Measurements from ENCODE around the gene RASSF6.
A peak's percentile ranks its signal among the peaks of the same experiment; 100 is the strongest.
"Not testable (repeated sequence)": the region's sequence is repeated elsewhere in the genome, so short reads cannot be mapped to it uniquely, and the experiment has no call there.

The RASSF6 gene

DNA sequence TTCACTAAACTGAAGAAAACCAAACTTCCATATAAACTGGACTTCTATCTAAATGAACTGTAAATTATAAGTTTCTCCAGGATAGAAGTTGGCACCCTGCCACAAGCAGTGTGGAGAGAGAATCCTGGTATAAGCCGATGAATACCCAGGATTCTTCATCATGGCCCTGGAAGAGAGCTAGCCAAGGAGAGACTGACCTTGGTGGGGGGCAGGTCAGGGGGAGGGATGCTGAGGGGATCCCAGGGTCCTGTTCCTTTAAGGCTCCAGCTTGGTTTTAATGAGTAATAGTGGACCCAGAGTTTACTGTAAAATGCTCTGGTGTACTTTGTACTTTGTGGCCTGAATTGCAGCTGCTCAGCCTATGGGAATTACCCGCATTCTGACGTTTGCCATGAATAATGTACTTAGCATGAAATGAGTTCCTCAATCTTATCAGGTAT is 16.9 kb downstream of the RASSF6 start:
- Mint-ChIP-seq H3K4me1 (ENCODE audit: low read depth) (peaks cover 14% of the 10 kb centered on the region), H3K36me3 (ENCODE audit: low read depth) (no peaks in the 10 kb centered on the region), H3K9me3 (no peaks in the 10 kb centered on the region), H3K27me3 (no peaks in the 10 kb centered on the region), H3K4me3 (no peak overlapping the region), H3K27ac (no peak overlapping the region)
- no peak for DNase-seq

- no peak overlapping the region for H3K4me3 Mint-ChIP-seq
- no peaks in the 10 kb centered on the region for H3K36me3 Mint-ChIP-seq (ENCODE audit: low read depth)
- no peaks in the 10 kb centered on the region for H3K9me3 Mint-ChIP-seq
- no peaks in the 10 kb centered on the region for H3K27me3 Mint-ChIP-seq
- no peak overlapping the region for H3K27ac Mint-ChIP-seq
- peaks cover 4% of the 10 kb centered on the region for H3K4me1 Mint-ChIP-seq (ENCODE audit: low read depth)
- no peak for DNase-seq
These were observed 19.3 kb downstream of the RASSF6 start for GRCh38 chr4:73600954-73601353.

DNA sequence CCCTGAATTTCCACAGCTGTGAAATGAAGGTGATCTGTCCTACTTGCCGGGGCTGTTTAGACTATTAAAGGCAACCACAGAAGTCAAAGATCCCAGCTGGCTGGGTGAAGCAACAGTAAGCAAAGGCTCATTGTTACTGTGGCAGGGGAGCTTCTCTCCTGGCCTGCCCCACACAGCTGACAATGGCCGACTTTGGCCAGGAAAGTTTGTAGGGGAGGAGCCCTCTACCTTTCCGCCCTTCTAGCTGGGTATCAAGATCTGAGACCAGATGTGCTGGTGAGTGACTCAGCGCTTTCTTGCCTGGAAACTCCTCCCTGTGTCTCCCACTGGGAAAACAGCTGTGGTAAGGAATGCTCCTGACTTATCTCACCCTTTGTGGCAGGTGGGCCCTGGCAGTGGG is 21.1 kb downstream of the RASSF6 start:
- H3K27ac Mint-ChIP-seq: peak overlapping the region; percentile 32
- H3K9me3 Mint-ChIP-seq: no peaks in the 10 kb centered on the region
- H3K36me3 Mint-ChIP-seq (ENCODE audit: low read depth): no peaks in the 10 kb centered on the region
- DNase-seq: no peak
- no peak overlapping the region for H3K4me3 Mint-ChIP-seq
- H3K27me3 Mint-ChIP-seq: no peaks in the 10 kb centered on the region
- no peaks in the 10 kb centered on the region for H3K4me1 Mint-ChIP-seq (ENCODE audit: low read depth)

DNA sequence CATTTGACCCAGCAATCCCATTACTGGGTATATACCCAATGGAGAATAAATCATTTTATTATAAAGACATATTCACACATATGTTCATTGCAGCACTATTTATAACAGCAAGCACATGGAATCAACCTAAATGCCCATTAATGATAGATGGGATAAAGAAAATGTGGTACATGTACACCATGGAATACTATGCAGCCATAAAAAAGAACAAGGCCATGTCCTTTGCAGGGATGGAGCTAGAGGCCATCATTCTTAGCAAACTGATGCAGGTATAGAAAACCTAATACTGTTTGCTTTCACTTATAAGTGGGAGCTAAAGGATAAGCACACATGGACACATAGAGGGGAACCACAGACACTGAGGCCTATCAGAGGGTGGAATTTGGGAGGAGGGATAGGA is 22.6 kb downstream of the RASSF6 start:
- H3K27me3 Mint-ChIP-seq: no peaks in the 10 kb centered on the region
- no peak for DNase-seq
- no peak overlapping the region for H3K27ac Mint-ChIP-seq
- no peaks in the 10 kb centered on the region for H3K4me1 Mint-ChIP-seq (ENCODE audit: low read depth)
- H3K4me3 Mint-ChIP-seq: no peak overlapping the region
- H3K9me3 Mint-ChIP-seq: no peaks in the 10 kb centered on the region
- no peaks in the 10 kb centered on the region for H3K36me3 Mint-ChIP-seq (ENCODE audit: low read depth)

DNA sequence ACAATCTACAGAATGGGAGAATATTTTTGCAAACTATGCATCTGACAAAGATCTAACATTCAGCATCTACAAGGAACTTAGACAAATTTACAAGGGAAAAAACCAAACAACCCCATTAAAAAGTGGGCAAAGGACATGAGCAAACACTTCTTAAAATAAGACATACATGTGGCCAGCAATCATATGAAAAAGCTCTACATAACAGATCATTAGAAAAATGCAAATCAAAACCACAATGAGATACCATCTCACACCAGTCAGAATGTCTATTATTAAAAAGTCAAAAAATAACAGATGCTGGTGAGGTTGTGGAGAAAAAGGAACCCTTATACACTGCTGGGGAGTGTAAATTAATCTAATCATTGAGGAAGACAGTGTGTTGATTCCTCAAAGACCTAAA is 23.1 kb downstream of the RASSF6 start:
- not testable (repeated sequence) for DNase-seq; H3K9me3 Mint-ChIP-seq; H3K36me3 Mint-ChIP-seq (ENCODE audit: low read depth); H3K27ac Mint-ChIP-seq; H3K4me1 Mint-ChIP-seq (ENCODE audit: low read depth); H3K4me3 Mint-ChIP-seq; H3K27me3 Mint-ChIP-seq

DNA sequence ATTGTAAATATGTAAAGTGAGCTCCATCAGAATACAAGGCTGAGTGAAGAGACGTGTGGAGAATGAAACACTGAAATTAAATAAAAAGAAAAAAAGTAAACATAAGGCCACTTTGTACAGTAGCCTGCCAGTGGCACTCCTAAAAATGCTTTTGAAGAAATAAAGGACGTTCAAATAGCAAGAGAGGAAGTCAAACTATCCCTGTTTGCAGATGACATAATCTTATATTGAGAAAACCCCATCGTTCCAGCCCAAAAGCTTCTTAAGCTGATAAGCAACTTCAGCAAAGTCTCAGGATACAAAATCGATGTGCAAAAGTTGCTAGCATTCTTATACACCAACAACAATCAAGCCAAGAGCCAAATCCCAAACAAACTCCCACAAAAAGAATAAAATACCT is 24.2 kb downstream of the RASSF6 start:
- Mint-ChIP-seq H3K27ac (no peak overlapping the region), H3K27me3 (no peaks in the 10 kb centered on the region), H3K4me3 (no peak overlapping the region), H3K4me1 (ENCODE audit: low read depth) (no peaks in the 10 kb centered on the region), H3K9me3 (no peaks in the 10 kb centered on the region), H3K36me3 (ENCODE audit: low read depth) (no peaks in the 10 kb centered on the region)
- DNase-seq: no peak

DNA sequence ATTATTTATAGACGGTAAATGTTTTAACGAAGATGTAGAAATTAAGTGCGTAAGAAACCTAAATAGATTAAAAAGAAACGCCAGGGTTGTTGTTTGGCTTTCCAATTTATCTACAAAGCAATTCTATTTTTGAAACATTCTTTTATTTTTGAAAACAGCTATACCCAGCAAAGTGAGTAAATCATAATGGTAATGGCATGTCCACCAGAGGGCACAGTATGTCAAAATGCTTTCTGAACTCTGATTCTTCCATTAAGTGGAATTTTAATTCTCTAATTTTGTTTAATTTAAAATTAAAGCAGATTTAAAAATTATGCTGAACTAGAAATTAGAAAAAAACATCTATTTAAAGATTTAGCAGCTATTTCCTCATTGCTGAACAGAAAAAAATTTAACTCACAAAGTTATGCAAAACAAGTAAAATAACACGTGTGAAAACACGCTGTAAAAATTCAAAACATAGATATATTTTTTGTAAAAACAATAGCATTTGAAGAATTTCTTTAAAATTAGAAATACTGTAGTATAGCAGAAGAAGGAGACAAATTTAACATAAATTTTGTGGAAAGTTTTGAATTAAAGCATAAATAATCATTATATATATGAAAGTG is 26.5 kb downstream of the RASSF6 start:
- Mint-ChIP-seq H3K27me3 (no peaks in the 10 kb centered on the region), H3K36me3 (ENCODE audit: low read depth) (no peaks in the 10 kb centered on the region), H3K4me1 (ENCODE audit: low read depth) (no peaks in the 10 kb centered on the region), H3K27ac (no peak overlapping the region), H3K9me3 (no peaks in the 10 kb centered on the region), H3K4me3 (no peak overlapping the region)
- DNase-seq: no peak

DNA sequence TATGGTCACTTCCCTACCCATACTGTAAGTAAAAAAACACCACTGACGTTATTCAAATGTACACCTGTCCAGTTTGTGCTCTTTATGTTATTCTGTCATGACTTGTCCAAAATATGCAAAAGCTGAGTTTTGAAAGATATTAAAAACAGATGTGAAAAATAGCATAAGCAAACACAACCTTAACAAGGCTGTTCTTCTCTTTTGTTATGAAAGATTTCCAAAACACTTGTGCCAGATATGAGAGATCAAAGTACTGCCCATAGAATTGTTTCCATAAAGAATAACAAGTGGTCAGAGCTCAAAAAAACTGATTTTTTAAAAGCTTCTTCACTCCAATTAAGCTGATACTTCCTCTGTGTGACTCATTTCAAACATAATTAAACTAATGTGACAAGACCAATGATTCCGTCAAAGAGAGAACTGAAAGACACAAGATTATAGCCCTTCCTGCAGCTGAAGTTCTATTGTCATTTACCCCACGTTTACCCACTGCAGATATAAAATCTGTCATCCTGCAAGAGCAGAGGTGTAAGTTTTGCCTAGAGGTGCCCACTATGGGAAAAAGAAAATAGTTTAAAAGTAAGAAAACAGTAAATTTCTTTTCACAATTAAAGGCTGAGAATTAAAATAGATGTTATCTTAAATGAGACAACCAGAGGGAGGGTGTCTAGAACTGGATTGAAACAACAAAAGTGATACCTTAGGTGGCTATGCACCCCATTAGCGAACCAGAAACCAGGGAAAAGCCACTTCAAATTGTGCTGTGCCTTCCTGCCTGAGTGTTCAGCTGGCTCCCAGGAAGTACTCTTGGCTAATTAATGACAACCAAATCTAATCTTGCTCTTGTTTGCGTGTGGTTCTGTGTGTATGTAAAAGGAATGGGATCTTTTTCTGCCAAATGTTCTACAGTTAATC is 30.1 kb downstream of the RASSF6 start:
- Mint-ChIP-seq H3K4me3 (no peak overlapping the region), H3K27me3 (no peaks in the 10 kb centered on the region), H3K9me3 (no peaks in the 10 kb centered on the region), H3K4me1 (ENCODE audit: low read depth) (no peaks in the 10 kb centered on the region), H3K27ac (no peak overlapping the region), H3K36me3 (ENCODE audit: low read depth) (no peaks in the 10 kb centered on the region)
- DNase-seq: no peak

GRCh38 chr4:73589261-73589847 is 30.9 kb downstream of the RASSF6 start:
- no peaks in the 10 kb centered on the region for H3K36me3 Mint-ChIP-seq (ENCODE audit: low read depth)
- no peak for DNase-seq
- H3K4me3 Mint-ChIP-seq: no peak overlapping the region
- no peaks in the 10 kb centered on the region for H3K4me1 Mint-ChIP-seq (ENCODE audit: low read depth)
- no peaks in the 10 kb centered on the region for H3K9me3 Mint-ChIP-seq
- H3K27ac Mint-ChIP-seq: no peak overlapping the region
- no peaks in the 10 kb centered on the region for H3K27me3 Mint-ChIP-seq

DNA sequence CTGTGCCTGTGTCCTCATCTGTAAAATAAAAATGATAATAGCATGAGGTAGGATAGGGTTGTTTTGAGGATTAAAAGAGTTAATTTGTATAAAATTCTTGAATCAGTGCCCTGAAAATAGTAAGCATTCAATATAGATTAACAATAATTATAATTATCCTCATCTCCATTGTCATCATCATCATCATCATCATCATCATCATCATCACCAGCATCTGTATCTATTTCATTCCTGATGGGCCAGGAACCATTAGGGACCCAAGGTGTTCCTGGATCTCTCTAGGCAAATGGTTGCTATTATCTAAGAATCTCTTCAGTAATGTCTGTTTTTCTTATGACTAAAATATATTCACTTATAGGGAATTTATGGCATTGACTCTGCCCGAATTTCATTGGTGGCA is 31.6 kb downstream of the RASSF6 start:
- DNase-seq: no peak
- no peak overlapping the region for H3K27ac Mint-ChIP-seq
- H3K9me3 Mint-ChIP-seq: no peaks in the 10 kb centered on the region
- no peaks in the 10 kb centered on the region for H3K27me3 Mint-ChIP-seq
- H3K36me3 Mint-ChIP-seq (ENCODE audit: low read depth): no peaks in the 10 kb centered on the region
- H3K4me3 Mint-ChIP-seq: no peak overlapping the region
- H3K4me1 Mint-ChIP-seq (ENCODE audit: low read depth): no peaks in the 10 kb centered on the region

GRCh38 chr4:73586666-73587065 is 33.6 kb downstream of the RASSF6 start:
- DNase-seq: no peak
- no peaks in the 10 kb centered on the region for H3K27me3 Mint-ChIP-seq
- no peaks in the 10 kb centered on the region for H3K36me3 Mint-ChIP-seq (ENCODE audit: low read depth)
- no peak overlapping the region for H3K4me3 Mint-ChIP-seq
- H3K27ac Mint-ChIP-seq: no peak overlapping the region
- H3K4me1 Mint-ChIP-seq (ENCODE audit: low read depth): no peaks in the 10 kb centered on the region
- no peaks in the 10 kb centered on the region for H3K9me3 Mint-ChIP-seq

DNA sequence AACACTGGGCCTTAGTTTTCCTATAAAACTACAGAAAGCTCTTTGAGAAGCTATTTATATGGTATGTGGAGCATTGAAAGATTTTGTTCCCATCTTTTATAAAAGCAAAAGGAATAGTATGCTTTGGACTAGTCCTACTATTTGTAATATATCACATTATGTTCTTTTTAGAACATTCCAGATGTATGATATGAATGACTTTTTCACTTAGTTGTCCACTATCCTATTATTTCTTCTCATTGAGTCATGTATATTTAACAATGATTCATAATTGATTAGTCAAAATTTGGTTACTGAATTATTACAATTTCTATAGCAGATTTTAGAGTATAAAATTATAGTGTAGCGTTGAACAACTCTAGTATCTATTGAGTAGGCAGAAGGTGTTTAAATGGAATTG is 34.2 kb downstream of the RASSF6 start:
- Mint-ChIP-seq H3K27ac (no peak overlapping the region), H3K4me3 (no peak overlapping the region), H3K27me3 (no peaks in the 10 kb centered on the region), H3K36me3 (ENCODE audit: low read depth) (no peaks in the 10 kb centered on the region), H3K9me3 (no peaks in the 10 kb centered on the region), H3K4me1 (ENCODE audit: low read depth) (no peaks in the 10 kb centered on the region)
- DNase-seq: no peak

GRCh38 chr4:73585345-73585744 is 34.9 kb downstream of the RASSF6 start:
- Mint-ChIP-seq H3K36me3 (ENCODE audit: low read depth) (no peaks in the 10 kb centered on the region), H3K27ac (no peak overlapping the region), H3K27me3 (no peaks in the 10 kb centered on the region), H3K4me3 (no peak overlapping the region), H3K4me1 (ENCODE audit: low read depth) (no peaks in the 10 kb centered on the region), H3K9me3 (no peaks in the 10 kb centered on the region)
- no peak for DNase-seq

DNA sequence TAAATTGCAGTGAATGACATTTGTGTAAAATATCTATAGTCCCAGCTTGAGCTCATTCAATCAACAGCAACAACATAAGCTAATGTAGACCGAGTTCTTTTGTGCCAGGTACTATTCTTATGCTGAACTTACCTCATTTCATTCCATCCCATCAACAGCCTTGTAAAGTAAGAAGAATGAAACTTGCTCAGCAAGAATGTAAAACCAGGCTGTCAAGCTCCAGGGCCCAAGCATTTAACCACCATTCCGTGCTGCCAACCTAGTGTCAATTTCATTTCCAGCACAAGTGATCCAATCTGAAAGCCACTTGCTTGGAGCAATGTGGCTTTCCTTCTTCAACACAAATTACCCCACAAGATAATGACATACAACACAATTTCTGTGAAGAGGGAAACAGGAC is 36.6 kb downstream of the RASSF6 start:
- no peak overlapping the region for H3K4me3 Mint-ChIP-seq
- H3K36me3 Mint-ChIP-seq (ENCODE audit: low read depth): no peaks in the 10 kb centered on the region
- DNase-seq: no peak
- H3K4me1 Mint-ChIP-seq (ENCODE audit: low read depth): no peaks in the 10 kb centered on the region
- no peaks in the 10 kb centered on the region for H3K27me3 Mint-ChIP-seq
- no peak overlapping the region for H3K27ac Mint-ChIP-seq
- no peaks in the 10 kb centered on the region for H3K9me3 Mint-ChIP-seq

DNA sequence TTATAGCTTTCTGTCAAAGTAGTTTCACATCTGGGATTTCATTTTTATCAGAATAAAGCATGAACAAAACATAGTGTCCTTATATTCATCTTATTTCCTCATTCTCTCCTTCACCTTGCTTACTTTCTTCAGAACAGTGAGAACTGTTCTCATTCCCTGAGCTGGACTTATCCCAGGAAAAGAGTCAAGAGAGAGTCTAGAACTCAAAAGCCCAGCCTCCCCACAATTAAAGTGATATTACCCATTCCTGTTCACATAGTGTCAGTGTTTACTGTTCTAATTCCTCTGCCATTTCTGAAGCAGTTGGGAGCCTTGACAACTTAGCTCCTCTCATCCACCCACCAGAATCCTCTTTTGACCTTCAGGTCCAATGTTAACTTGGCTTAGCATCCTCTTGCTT is 42.9 kb downstream of the RASSF6 start:
- DNase-seq: no peak
- Mint-ChIP-seq H3K9me3 (no peaks in the 10 kb centered on the region), H3K27me3 (no peaks in the 10 kb centered on the region), H3K27ac (no peak overlapping the region), H3K36me3 (ENCODE audit: low read depth) (no peaks in the 10 kb centered on the region), H3K4me1 (ENCODE audit: low read depth) (no peaks in the 10 kb centered on the region), H3K4me3 (no peak overlapping the region)
